ELR (cell line): Measurements from ENCODE around the gene MRPS23.

ENCODE experiments used
- DNase-seq: peaks from one replicate; pipeline ENCODE4 v3.0.0-alpha.2; 2015; ENCODE audit warnings: low read depth

Gene MRPS23

GRCh38 chr17:57838453-57838852 lies 11.4 kb downstream of the MRPS23 start:
- DNase-seq: no peak

- DNase-seq: no peak
Observed at GRCh38 chr17:57835333-57835900, 14.4 kb downstream of the MRPS23 start.

GRCh38 chr17:57834146-57834741 lies 15.6 kb downstream of the MRPS23 start:
- peak; percentile 52 for DNase-seq

- DNase-seq: peak; percentile 86
Observed at GRCh38 chr17:57833179-57833939, 16.5 kb downstream of the MRPS23 start.

- no peak for DNase-seq
Observed at GRCh38 chr17:57832314-57833178, 17.3 kb downstream of the MRPS23 start.

GRCh38 chr17:57830880-57831279 lies 19.0 kb downstream of the MRPS23 start:
- DNase-seq: no peak

- peak; percentile 30 for DNase-seq
Observed at GRCh38 chr17:57823469-57824401, 26.1 kb downstream of the MRPS23 start.

GRCh38 chr17:57819867-57820266 lies 30.0 kb downstream of the MRPS23 start:
- DNase-seq: no peak

GRCh38 chr17:57819285-57819684 lies 30.6 kb downstream of the MRPS23 start:
- no peak for DNase-seq

GRCh38 chr17:57818066-57818465 lies 31.8 kb downstream of the MRPS23 start:
- no peak for DNase-seq

GRCh38 chr17:57817299-57817698 lies 32.5 kb downstream of the MRPS23 start:
- no peak for DNase-seq

GRCh38 chr17:57814421-57814820 lies 35.4 kb downstream of the MRPS23 start:
- DNase-seq: no peak

- no peak for DNase-seq
Observed at GRCh38 chr17:57811638-57812280, 38.1 kb downstream of the MRPS23 start.

- peak; percentile 56 for DNase-seq
Observed at GRCh38 chr17:57810721-57811637, 38.9 kb downstream of the MRPS23 start.

- DNase-seq: no peak
Observed at GRCh38 chr17:57809879-57810278, 40.0 kb downstream of the MRPS23 start.

GRCh38 chr17:57808882-57809281 lies 41.0 kb downstream of the MRPS23 start:
- no peak for DNase-seq

GRCh38 chr17:57806167-57806830 lies 43.5 kb downstream of the MRPS23 start:
- DNase-seq: no peak

GRCh38 chr17:57803021-57803420 lies 46.8 kb downstream of the MRPS23 start:
- no peak for DNase-seq

- DNase-seq: no peak
Observed at GRCh38 chr17:57801044-57801711, 48.7 kb downstream of the MRPS23 start.
